Right lobe of liver (tissue), 4 donors: ENCODE results near the gene SAYSD1.

Source experiments
- CTCF ChIP-seq, 4 donors: fragments of 200-600 bp in 3 of 4; fragments of 450-650 bp in 1 of 4; IDR thresholded peaks; one replicate each; pipeline versions ENCODE4 v1.5.1 to v1.8.0; 2016 to 2022; ENCODE audit warnings: antibody characterized with exemption in 4 of 4, mild to moderate bottlenecking in 2 of 4
- POLR2A ChIP-seq: fragments of 450-650 bp; IDR thresholded peaks from one replicate; pipeline ENCODE4 v1.6.1; 2017; ENCODE audit warnings: antibody characterized with exemption, mild to moderate bottlenecking
- donor health status: DM: no; HTN: no; CAD: no.
- donor health status: DM: no; HTN: no; CAD: no.
- donor health status: DM: no; HTN: yes; CAD: no.

GRCh38 chr6:39104528-39104927, 10.5 kb downstream of the SAYSD1 start:
- no peak for TF ChIP-seq CTCF (IDR thresholded peaks at IDR 0.05)
- no peak for TF ChIP-seq POLR2A
